H9 (cell line): ENCODE results near the gene RXRB. TPM values are rescaled to one million over a fixed set of nuclear protein-coding genes. Genes with fewer than 3 reads are reported as not detected.

ENCODE experiments used
- DNase-seq: peaks from one replicate; pipeline ENCODE4 v3.0.0-alpha.2; 2017
- H2AFZ ChIP-seq: one replicate; pipeline ENCODE4 v1.6.1; 2013; ENCODE audit warnings: mild to moderate bottlenecking, low read length, control low read depth, moderate library complexity
- H2AK5ac ChIP-seq: 2 replicates; pipeline ENCODE4 v1.6.1; 2013; ENCODE audit warnings: low read length, control low read depth, mixed read lengths; ENCODE audit not compliant: insufficient read length
- H2BK120ac ChIP-seq: one replicate; pipeline ENCODE4 v1.6.1; 2013; ENCODE audit warnings: low read depth, mild to moderate bottlenecking, low read length, control low read depth, inconsistent platforms; ENCODE audit not compliant: poor library complexity, severe bottlenecking
- H2BK12ac ChIP-seq: 2 replicates; pipeline ENCODE4 v1.6.1; 2013; ENCODE audit warnings: low read length, control low read depth, mixed read lengths, low read depth; ENCODE audit not compliant: insufficient read length
- H2BK15ac ChIP-seq: 2 replicates; pipeline ENCODE4 v1.6.1; 2013; ENCODE audit warnings: low read depth, low read length, control low read depth
- H2BK20ac ChIP-seq: one replicate; pipeline ENCODE4 v1.6.1; 2013; ENCODE audit warnings: low read depth, mild to moderate bottlenecking, low read length, control low read depth, inconsistent platforms; ENCODE audit not compliant: poor library complexity, severe bottlenecking
- H2BK5ac ChIP-seq: 2 replicates; pipeline ENCODE4 v1.6.1; 2013; ENCODE audit warnings: low read length, control low read depth, mixed read lengths; ENCODE audit not compliant: insufficient read length
- H3K14ac ChIP-seq: 2 replicates; pipeline ENCODE4 v1.6.1; 2013; ENCODE audit warnings: low read length, control low read depth; ENCODE audit not compliant: insufficient read depth
- H3K18ac ChIP-seq: 2 replicates; pipeline ENCODE4 v1.6.1; 2013; ENCODE audit warnings: low read depth, mild to moderate bottlenecking, mixed read lengths, low read length, control low read depth; ENCODE audit not compliant: insufficient read length
- H3K23ac ChIP-seq: 2 replicates; pipeline ENCODE4 v1.6.1; 2013; ENCODE audit warnings: low read length, control low read depth, mixed read lengths, low read depth; ENCODE audit not compliant: insufficient read length
- H3K23me2 ChIP-seq: 2 replicates; pipeline ENCODE4 v1.6.1; 2013; ENCODE audit warnings: low read depth, mild to moderate bottlenecking, mixed read lengths, low read length, control low read depth; ENCODE audit not compliant: insufficient read length, poor library complexity, severe bottlenecking
- H3K27ac ChIP-seq: 2 replicates; pipeline ENCODE4 v1.5.1; 2013; ENCODE audit warnings: low read length, control low read depth, mixed read lengths, low read depth; ENCODE audit not compliant: insufficient read length
- H3K27me3 ChIP-seq: 2 replicates; pipeline ENCODE4 v1.6.1; 2013; ENCODE audit warnings: low read length, control low read depth, inconsistent platforms; ENCODE audit not compliant: insufficient read depth
- H3K4ac ChIP-seq: 2 replicates; pipeline ENCODE4 v1.6.1; 2013; ENCODE audit warnings: low read depth, mild to moderate bottlenecking, control low read depth, inconsistent platforms, low read length, moderate library complexity
- H3K4me1 ChIP-seq: 2 replicates; pipeline ENCODE4 v1.6.1; 2013; ENCODE audit warnings: low read length, control low read depth, inconsistent platforms; ENCODE audit not compliant: insufficient read depth
- H3K4me2 ChIP-seq: 2 replicates; pipeline ENCODE4 v1.6.1; 2013; ENCODE audit warnings: low read length, control low read depth, mixed read lengths; ENCODE audit not compliant: insufficient read length, insufficient read depth
- H3K56ac ChIP-seq: 2 replicates; pipeline ENCODE4 v1.6.1; 2013; ENCODE audit warnings: low read depth, mild to moderate bottlenecking, mixed read lengths, low read length, control low read depth; ENCODE audit not compliant: insufficient read length
- H3K79me1 ChIP-seq: 2 replicates; pipeline ENCODE4 v1.6.1; 2013; ENCODE audit warnings: low read depth, mild to moderate bottlenecking, moderate library complexity, low read length, control low read depth, inconsistent platforms; ENCODE audit not compliant: insufficient read depth, poor library complexity, severe bottlenecking
- H3K79me2 ChIP-seq: 2 replicates; pipeline ENCODE4 v1.6.1; 2013; ENCODE audit warnings: low read length, control low read depth, inconsistent platforms; ENCODE audit not compliant: insufficient read depth
- H3K9ac ChIP-seq: 2 replicates; pipeline ENCODE4 v1.6.1; 2013; ENCODE audit warnings: low read length, control low read depth, mixed read lengths; ENCODE audit not compliant: insufficient read length; ENCODE audit errors: extremely low read depth
- H3K9me3 ChIP-seq: one replicate; pipeline ENCODE4 v1.6.1; 2013; ENCODE audit warnings: low read depth, low read length, inconsistent platforms; ENCODE audit not compliant: control insufficient read depth
- H3T11ph ChIP-seq: one replicate; pipeline ENCODE4 v1.6.1; 2013; ENCODE audit warnings: mild to moderate bottlenecking, low read length, control low read depth, inconsistent platforms
- H4K20me1 ChIP-seq: one replicate; pipeline ENCODE4 v1.6.1; 2013; ENCODE audit not compliant: control insufficient read depth, insufficient read length, insufficient read depth
- H4K5ac ChIP-seq: 2 replicates; pipeline ENCODE4 v1.6.1; 2013; ENCODE audit warnings: low read depth, mild to moderate bottlenecking, mixed read lengths, low read length, control low read depth; ENCODE audit not compliant: insufficient read length
- H4K8ac ChIP-seq: replicated peaks from 2 replicates; pipeline ENCODE4 v1.6.1; 2013; ENCODE audit warnings: low read length, control low read depth, mixed read lengths, low read depth; ENCODE audit not compliant: insufficient read length
- H4K91ac ChIP-seq: 2 replicates; pipeline ENCODE4 v1.6.1; 2013; ENCODE audit warnings: low read depth, mild to moderate bottlenecking, moderate library complexity, mixed read lengths, low read length, control low read depth; ENCODE audit not compliant: insufficient read length
- H3K27ac Mint-ChIP-seq, 3 experiments: 2 replicates in 2 of 3; 3 replicates in 1 of 3; pipeline ENCODE4 v1.8.0; 2020 to 2021; ENCODE audit warnings: mixed read lengths in 3 of 3, mild to moderate bottlenecking in 1 of 3, moderate library complexity in 1 of 3
- H3K27me3 Mint-ChIP-seq: 2 replicates; pipeline ENCODE4 v1.8.0; 2021; ENCODE audit warnings: low read depth, mild to moderate bottlenecking, moderate library complexity, mixed read lengths
- H3K36me3 Mint-ChIP-seq, 3 experiments: 2 replicates in 2 of 3; 3 replicates in 1 of 3; pipeline ENCODE4 v1.8.0; 2020 to 2021; ENCODE audit warnings: low read depth in 3 of 3, mixed read lengths in 3 of 3; ENCODE audit not compliant: insufficient read depth in 1 of 3
- H3K4me1 Mint-ChIP-seq, 2 experiments: 2 replicates each; pipeline ENCODE4 v1.8.0; 2020; ENCODE audit warnings: mixed read lengths in 2 of 2
- H3K4me3 Mint-ChIP-seq, 2 experiments: 2 replicates in 1 of 2; 3 replicates in 1 of 2; pipeline ENCODE4 v1.8.0; 2020 to 2021; ENCODE audit warnings: mild to moderate bottlenecking in 2 of 2, mixed read lengths in 2 of 2, moderate library complexity in 1 of 2
- H3K9me3 Mint-ChIP-seq, 2 experiments: 2 replicates in 1 of 2; 3 replicates in 1 of 2; pipeline ENCODE4 v1.8.0; 2020; ENCODE audit warnings: mild to moderate bottlenecking in 2 of 2, mixed read lengths in 2 of 2, moderate library complexity in 1 of 2
- WGBS: extraction: QIAGEN DNeasy Blood & Tissue Kit; methylation state at CpG from one replicate; pipeline ENCODE4 v1.1.7; 2013; ENCODE audit warnings: missing lambda C conversion rate, low lambda C conversion rate, mixed read lengths; ENCODE audit not compliant: insufficient read length; ENCODE audit errors: extremely low coverage; 5-methylcytosine and 5-hydroxymethylcytosine counted together
- total RNA-seq: library from RNA; stranded (reverse); gene quantifications from 2 replicates; pipeline ENCODE4 v1.2.1, GENCODE V29; 2021
- TF ChIP-seq, protein P1 (sequence below): fragments of 200-600 bp; sonication (generic); conservative IDR thresholded peaks from 3 replicates; pipeline ENCODE4 v1.8.0; 2021; ENCODE audit warnings: antibody characterized with exemption, mild to moderate bottlenecking

Gene RXRB
- total RNA-seq, 1 experiment from 2014 or later: 14.8 TPM

- no peak for DNase-seq
- peaks cover 34 to 36% of the 10 kb centered on the region in 2 experiments for H3K4me1 Mint-ChIP-seq
Measured at GRCh38 chr6:33195304-33196165, 4.9 kb downstream of the RXRB start.

More at GRCh38 chr6:33195304-33196165, 4.9 kb downstream of the RXRB start:
- H3K4me2 ChIP-seq: no peak overlapping the region
- no peaks in the 10 kb centered on the region for H3K9me3 ChIP-seq
- H3K18ac ChIP-seq: no peak overlapping the region
- Mint-ChIP-seq H3K9me3 (no peaks in the 10 kb centered on the region; a peak in 1 of 5 replicates), H3K36me3 (peaks cover 14 to 31% (median 25%) of the 10 kb centered on the region in 3 experiments; a peak in 6 of 7 replicates), H3K27me3 (peaks cover 26% of the 10 kb centered on the region), H3K27ac (no peak overlapping the region), H3K4me3 (no peak overlapping the region)
- no peak overlapping the region for H2BK20ac ChIP-seq
- peaks cover 4% of the 10 kb centered on the region; the same call in 1 of the 2 replicates for H3K4me1 ChIP-seq
- no peak overlapping the region for H3K56ac ChIP-seq
- no peak overlapping the region for H3K4ac ChIP-seq
- no peak overlapping the region for H3T11ph ChIP-seq
- no peak overlapping the region for H4K8ac ChIP-seq
- TF ChIP-seq, protein P1, sequence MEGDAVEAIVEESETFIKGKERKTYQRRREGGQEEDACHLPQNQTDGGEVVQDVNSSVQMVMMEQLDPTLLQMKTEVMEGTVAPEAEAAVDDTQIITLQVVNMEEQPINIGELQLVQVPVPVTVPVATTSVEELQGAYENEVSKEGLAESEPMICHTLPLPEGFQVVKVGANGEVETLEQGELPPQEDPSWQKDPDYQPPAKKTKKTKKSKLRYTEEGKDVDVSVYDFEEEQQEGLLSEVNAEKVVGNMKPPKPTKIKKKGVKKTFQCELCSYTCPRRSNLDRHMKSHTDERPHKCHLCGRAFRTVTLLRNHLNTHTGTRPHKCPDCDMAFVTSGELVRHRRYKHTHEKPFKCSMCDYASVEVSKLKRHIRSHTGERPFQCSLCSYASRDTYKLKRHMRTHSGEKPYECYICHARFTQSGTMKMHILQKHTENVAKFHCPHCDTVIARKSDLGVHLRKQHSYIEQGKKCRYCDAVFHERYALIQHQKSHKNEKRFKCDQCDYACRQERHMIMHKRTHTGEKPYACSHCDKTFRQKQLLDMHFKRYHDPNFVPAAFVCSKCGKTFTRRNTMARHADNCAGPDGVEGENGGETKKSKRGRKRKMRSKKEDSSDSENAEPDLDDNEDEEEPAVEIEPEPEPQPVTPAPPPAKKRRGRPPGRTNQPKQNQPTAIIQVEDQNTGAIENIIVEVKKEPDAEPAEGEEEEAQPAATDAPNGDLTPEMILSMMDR: no peak
- no peaks in the 10 kb centered on the region for H3K79me1 ChIP-seq
- H4K20me1 ChIP-seq: no peaks in the 10 kb centered on the region
- H3K27ac ChIP-seq: no peak overlapping the region
- H2BK120ac ChIP-seq: no peak overlapping the region
- no peak overlapping the region for H3K9ac ChIP-seq
- H3K23ac ChIP-seq: no peak overlapping the region
- no peak overlapping the region for H2BK15ac ChIP-seq
- no peak overlapping the region for H4K91ac ChIP-seq
- no CpG with 5 or more reads among the region's 15 CpGs for WGBS
- peaks cover 15% of the 10 kb centered on the region for H3K23me2 ChIP-seq
- peaks cover 3% of the 10 kb centered on the region; the same call in 1 of the 2 replicates for H3K27me3 ChIP-seq
- no peak overlapping the region for H3K14ac ChIP-seq
- H2AK5ac ChIP-seq: no peak overlapping the region
- no peak overlapping the region for H4K5ac ChIP-seq
- H3K79me2 ChIP-seq: no peaks in the 10 kb centered on the region
- no peak overlapping the region for H2AFZ ChIP-seq
- H2BK12ac ChIP-seq: no peak overlapping the region
- no peak overlapping the region for H2BK5ac ChIP-seq
